ENCODE data around the gene PUS1.

PUS1 gene

GRCh38 chr12:131917711-131918306 lies 11.3 kb upstream of the PUS1 start:
- H3K27me3 ChIP-seq (ENCODE audit: insufficient read depth, insufficient read length): no peaks in the 10 kb centered on the region
- TF ChIP-seq ZNF274 (IDR thresholded peaks at IDR 0.05; ENCODE audit: low read depth, low read length): no peak
- no peak for TF ChIP-seq SUZ12 (IDR thresholded peaks at IDR 0.05; ENCODE audit: extremely low read depth, insufficient read depth, insufficient read length)
- no peak for TF ChIP-seq YY1 (IDR thresholded peaks at IDR 0.05; ENCODE audit: insufficient read depth, insufficient read length)
- no peak for DNase-seq (ENCODE audit: low read depth, low spot score)
- H3K4me3 ChIP-seq (ENCODE audit: insufficient read length, low read depth): no peak overlapping the region
- H3K36me3 ChIP-seq (ENCODE audit: insufficient read depth, insufficient read length, low read length): peaks cover 79% of the 10 kb centered on the region
- H3K4me1 ChIP-seq (ENCODE audit: insufficient read depth, insufficient read length): peaks cover 2% of the 10 kb centered on the region
- H3K9me3 ChIP-seq (ENCODE audit: insufficient read depth, low read length): no peaks in the 10 kb centered on the region
- no peak overlapping the region for H3K9ac ChIP-seq (ENCODE audit: insufficient read length, low read depth)

GRCh38 chr12:131918311-131919050 lies 10.6 kb upstream of the PUS1 start:
- Histone ChIP-seq H3K4me3 (ENCODE audit: insufficient read length, low read depth) (no peak overlapping the region), H3K9me3 (ENCODE audit: insufficient read depth, low read length) (no peaks in the 10 kb centered on the region), H3K27me3 (ENCODE audit: insufficient read depth, insufficient read length) (no peaks in the 10 kb centered on the region), H3K4me1 (ENCODE audit: insufficient read depth, insufficient read length) (no peaks in the 10 kb centered on the region), H3K36me3 (ENCODE audit: insufficient read depth, insufficient read length, low read length) (peaks cover 78% of the 10 kb centered on the region), H3K9ac (ENCODE audit: insufficient read length, low read depth) (no peak overlapping the region)
- DNase-seq (ENCODE audit: low read depth, low spot score): no peak
- no peak for TF ChIP-seq YY1 (IDR thresholded peaks at IDR 0.05; ENCODE audit: insufficient read depth, insufficient read length)
- no peak for TF ChIP-seq SUZ12 (IDR thresholded peaks at IDR 0.05; ENCODE audit: extremely low read depth, insufficient read depth, insufficient read length)
- no peak for TF ChIP-seq ZNF274 (IDR thresholded peaks at IDR 0.05; ENCODE audit: low read depth, low read length)

- DNase-seq (ENCODE audit: low read depth, low spot score): no peak
- Histone ChIP-seq H3K4me3 (ENCODE audit: insufficient read length, low read depth) (no peak overlapping the region), H3K36me3 (ENCODE audit: insufficient read depth, insufficient read length, low read length) (peaks cover 74% of the 10 kb centered on the region), H3K4me1 (ENCODE audit: insufficient read depth, insufficient read length) (no peaks in the 10 kb centered on the region), H3K9me3 (ENCODE audit: insufficient read depth, low read length) (no peaks in the 10 kb centered on the region), H3K9ac (ENCODE audit: insufficient read length, low read depth) (no peak overlapping the region), H3K27me3 (ENCODE audit: insufficient read depth, insufficient read length) (no peaks in the 10 kb centered on the region)
- TF ChIP-seq SUZ12 (IDR thresholded peaks at IDR 0.05; ENCODE audit: extremely low read depth, insufficient read depth, insufficient read length) (no peak), ZNF274 (IDR thresholded peaks at IDR 0.05; ENCODE audit: low read depth, low read length) (no peak), YY1 (IDR thresholded peaks at IDR 0.05; ENCODE audit: insufficient read depth, insufficient read length) (no peak)
Observed at GRCh38 chr12:131919051-131919347, 10.1 kb upstream of the PUS1 start.

- Histone ChIP-seq H3K36me3 (ENCODE audit: insufficient read depth, insufficient read length, low read length) (peaks cover 68% of the 10 kb centered on the region), H3K4me1 (ENCODE audit: insufficient read depth, insufficient read length) (no peaks in the 10 kb centered on the region), H3K27me3 (ENCODE audit: insufficient read depth, insufficient read length) (no peaks in the 10 kb centered on the region), H3K9me3 (ENCODE audit: insufficient read depth, low read length) (no peaks in the 10 kb centered on the region), H3K4me3 (ENCODE audit: insufficient read length, low read depth) (no peak overlapping the region), H3K9ac (ENCODE audit: insufficient read length, low read depth) (no peak overlapping the region)
- TF ChIP-seq YY1 (IDR thresholded peaks at IDR 0.05; ENCODE audit: insufficient read depth, insufficient read length): no peak
- DNase-seq (ENCODE audit: low read depth, low spot score): no peak
Observed at GRCh38 chr12:131919366-131920156, 9.5 kb upstream of the PUS1 start.

- Histone ChIP-seq H3K4me1 (ENCODE audit: insufficient read depth, insufficient read length) (no peaks in the 10 kb centered on the region), H3K4me3 (ENCODE audit: insufficient read length, low read depth) (no peak overlapping the region), H3K9ac (ENCODE audit: insufficient read length, low read depth) (no peak overlapping the region), H3K9me3 (ENCODE audit: insufficient read depth, low read length) (no peaks in the 10 kb centered on the region), H3K36me3 (ENCODE audit: insufficient read depth, insufficient read length, low read length) (peaks cover 62% of the 10 kb centered on the region), H3K27me3 (ENCODE audit: insufficient read depth, insufficient read length) (no peaks in the 10 kb centered on the region)
- TF ChIP-seq ZNF274 (IDR thresholded peaks at IDR 0.05; ENCODE audit: low read depth, low read length) (no peak), SUZ12 (IDR thresholded peaks at IDR 0.05; ENCODE audit: extremely low read depth, insufficient read depth, insufficient read length) (no peak), YY1 (IDR thresholded peaks at IDR 0.05; ENCODE audit: insufficient read depth, insufficient read length) (no peak)
- no peak for DNase-seq (ENCODE audit: low read depth, low spot score)
Observed at GRCh38 chr12:131920157-131920508, 8.9 kb upstream of the PUS1 start.

GRCh38 chr12:131920902-131921840 lies 7.9 kb upstream of the PUS1 start:
- H3K9ac ChIP-seq (ENCODE audit: insufficient read length, low read depth): no peak overlapping the region
- H3K9me3 ChIP-seq (ENCODE audit: insufficient read depth, low read length): no peaks in the 10 kb centered on the region
- no peaks in the 10 kb centered on the region for H3K4me1 ChIP-seq (ENCODE audit: insufficient read depth, insufficient read length)
- no peak for DNase-seq (ENCODE audit: low read depth, low spot score)
- no peak overlapping the region for H3K4me3 ChIP-seq (ENCODE audit: insufficient read length, low read depth)
- peaks cover 53% of the 10 kb centered on the region for H3K36me3 ChIP-seq (ENCODE audit: insufficient read depth, insufficient read length, low read length)
- TF ChIP-seq YY1 (IDR thresholded peaks at IDR 0.05; ENCODE audit: insufficient read depth, insufficient read length) (no peak), ZNF274 (IDR thresholded peaks at IDR 0.05; ENCODE audit: low read depth, low read length) (no peak), SUZ12 (IDR thresholded peaks at IDR 0.05; ENCODE audit: extremely low read depth, insufficient read depth, insufficient read length) (no peak)
- H3K27me3 ChIP-seq (ENCODE audit: insufficient read depth, insufficient read length): no peaks in the 10 kb centered on the region
